Rectal smooth muscle tissue (tissue), 1 donor: ENCODE measurements around the gene SLC43A1.
"Not testable (repeated sequence)": the region's sequence is repeated elsewhere in the genome, so short reads cannot be mapped to it uniquely, and the experiment has no call there.

ENCODE experiments used
- H3K27ac ChIP-seq: one replicate; pipeline ENCODE4 v1.7.0; 2013; ENCODE audit warnings: low read depth, low read length, inconsistent platforms
- H3K27me3 ChIP-seq: one replicate; pipeline ENCODE4 v1.7.0; 2013; ENCODE audit warnings: low read length; ENCODE audit not compliant: control insufficient read depth, insufficient read depth
- H3K36me3 ChIP-seq: one replicate; pipeline ENCODE4 v1.7.0; 2013; ENCODE audit warnings: low read length; ENCODE audit not compliant: control insufficient read depth, insufficient read depth
- H3K4me1 ChIP-seq: one replicate; pipeline ENCODE4 v1.7.0; 2013; ENCODE audit warnings: low read length; ENCODE audit not compliant: control insufficient read depth, insufficient read depth
- H3K4me3 ChIP-seq: one replicate; pipeline ENCODE4 v1.7.0; 2013; ENCODE audit warnings: low read length
- H3K9ac ChIP-seq: one replicate; pipeline ENCODE4 v1.7.0; 2013; ENCODE audit warnings: low read length

The SLC43A1 gene

DNA sequence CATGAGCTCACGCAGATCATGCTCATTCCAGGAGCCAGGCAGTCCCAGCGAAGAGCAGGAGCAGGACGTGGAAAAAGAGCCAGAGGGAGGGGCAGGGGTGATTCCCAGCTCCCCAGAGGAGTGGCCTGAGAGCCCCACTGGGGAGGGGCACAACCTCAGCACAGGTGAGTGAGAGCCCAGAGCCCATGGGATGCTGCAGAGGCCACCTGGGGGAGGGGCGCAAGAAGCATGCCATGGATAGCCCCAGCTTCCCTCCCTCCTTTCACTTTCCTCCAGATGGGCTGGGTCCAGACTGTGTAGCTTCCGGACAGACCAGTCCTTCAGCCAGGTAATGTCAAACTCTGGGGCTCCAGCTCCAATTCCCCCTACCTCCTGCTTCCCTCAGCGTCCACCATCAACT lies 28.1 kb upstream of the SLC43A1 start:
- H3K36me3 ChIP-seq: no peaks in the 10 kb centered on the region
- no peak overlapping the region for H3K4me3 ChIP-seq
- H3K27me3 ChIP-seq: no peaks in the 10 kb centered on the region
- H3K4me1 ChIP-seq: no peaks in the 10 kb centered on the region
- H3K9ac ChIP-seq: no peak overlapping the region
- no peak overlapping the region for H3K27ac ChIP-seq

DNA sequence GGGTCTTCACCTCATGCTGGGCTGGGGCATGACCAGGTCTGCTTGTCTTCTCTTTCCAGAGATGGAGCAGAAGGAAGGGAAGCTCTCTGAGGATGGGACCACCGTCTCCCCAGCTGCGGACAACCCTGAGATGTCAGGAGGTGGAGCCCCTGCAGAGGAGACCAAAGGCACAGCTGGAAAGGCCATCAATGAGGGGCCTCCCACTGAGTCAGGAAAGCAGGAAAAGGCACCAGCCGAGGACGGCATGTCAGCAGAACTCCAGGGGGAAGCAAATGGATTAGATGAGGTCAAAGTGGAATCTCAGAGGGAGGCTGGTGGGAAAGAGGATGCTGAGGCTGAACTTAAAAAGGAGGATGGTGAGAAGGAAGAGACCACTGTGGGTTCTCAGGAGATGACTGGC lies 27.1 kb upstream of the SLC43A1 start:
- no peaks in the 10 kb centered on the region for H3K36me3 ChIP-seq
- no peak overlapping the region for H3K9ac ChIP-seq
- no peaks in the 10 kb centered on the region for H3K4me1 ChIP-seq

DNA sequence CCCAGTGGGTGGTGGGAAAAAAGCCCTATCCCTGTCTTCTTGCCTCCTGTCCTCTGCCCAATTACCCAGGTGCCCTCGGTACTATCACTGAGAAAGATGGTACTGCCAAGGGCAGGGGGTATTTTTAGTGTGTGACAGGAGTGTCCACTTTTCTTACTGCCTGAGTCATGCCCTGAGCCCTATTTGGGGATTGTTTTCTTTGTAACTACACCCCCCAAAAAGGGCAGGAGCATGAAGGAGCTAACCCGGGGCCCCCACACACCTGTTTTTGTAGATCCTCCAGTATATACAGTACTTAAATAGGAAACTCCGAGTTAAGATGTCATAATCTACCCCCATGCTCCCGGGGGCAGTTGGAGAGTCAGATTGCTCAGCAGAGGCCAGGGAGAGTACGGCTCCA lies 25.7 kb upstream of the SLC43A1 start:
- Histone ChIP-seq H3K27me3 (no peaks in the 10 kb centered on the region), H3K4me1 (no peaks in the 10 kb centered on the region), H3K36me3 (no peaks in the 10 kb centered on the region), H3K4me3 (no peak overlapping the region), H3K27ac (no peak overlapping the region), H3K9ac (no peak overlapping the region)

More for the DNA sequence above, 27.1 kb upstream of the SLC43A1 start:
- H3K4me3 ChIP-seq: no peak overlapping the region
- H3K27ac ChIP-seq: no peak overlapping the region
- H3K27me3 ChIP-seq: no peaks in the 10 kb centered on the region

DNA sequence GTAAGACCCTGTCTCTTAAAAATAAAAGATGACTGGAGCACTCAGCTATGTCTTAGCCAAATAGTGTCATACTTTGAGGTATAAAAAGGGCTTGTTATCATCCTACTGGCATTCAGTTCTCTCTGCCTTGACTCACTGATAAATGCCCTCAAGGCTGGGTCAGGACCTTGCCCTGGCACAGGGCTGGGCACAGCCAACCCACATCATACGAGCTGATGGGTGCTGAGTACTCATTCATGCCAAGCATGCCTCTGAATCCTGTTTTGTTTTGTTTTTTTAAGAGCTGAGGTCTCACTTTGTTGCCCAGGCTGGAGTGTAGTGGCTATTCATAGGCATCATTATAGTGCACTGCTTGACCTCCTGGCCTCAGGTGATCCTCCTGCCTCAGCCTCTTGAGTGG lies 23.8 kb upstream of the SLC43A1 start:
- Histone ChIP-seq H3K27ac (no peak overlapping the region), H3K36me3 (no peaks in the 10 kb centered on the region), H3K27me3 (no peaks in the 10 kb centered on the region), H3K4me1 (no peaks in the 10 kb centered on the region), H3K9ac (no peak overlapping the region), H3K4me3 (no peak overlapping the region)

DNA sequence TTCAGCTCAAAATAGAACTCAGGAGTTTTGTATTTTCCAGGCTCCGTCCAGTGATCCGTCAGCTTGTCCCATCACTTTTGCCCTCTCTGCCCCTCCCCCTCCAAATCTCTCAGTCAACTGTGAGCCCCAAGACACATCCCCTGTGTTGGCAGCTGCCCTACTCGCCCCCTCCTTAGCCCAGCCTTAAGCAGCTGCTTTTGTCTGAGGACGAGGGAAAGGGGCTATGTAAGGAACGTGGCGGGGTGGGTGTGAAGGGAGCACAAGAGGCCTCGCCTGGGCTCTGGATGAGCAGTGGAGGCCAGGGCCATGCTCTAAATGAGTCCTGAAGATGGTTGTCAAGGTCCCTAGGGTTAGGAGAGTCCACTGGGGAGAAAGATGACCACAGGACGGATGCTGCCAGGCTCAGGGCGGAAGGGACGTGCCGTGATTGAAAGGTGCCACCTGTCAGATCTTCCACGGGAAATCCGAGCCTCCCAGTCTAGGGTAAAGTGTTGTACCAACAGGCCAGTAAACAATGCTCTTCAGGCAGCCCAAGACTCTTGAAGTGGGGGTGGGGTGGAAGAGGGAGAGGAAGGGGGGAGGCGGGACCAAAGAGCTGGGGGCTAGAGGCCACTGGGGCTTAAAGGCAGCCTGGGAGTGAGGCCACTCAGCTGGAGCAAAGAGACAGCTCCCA lies 21.6 kb upstream of the SLC43A1 start, which contains the start of gene SMTNL1:
Gene SMTNL1, plus strand, starts transcription at position 649 of the 673 bp plus-strand sequence. CDS start 5,048 bp downstream, outside the sequence.
- Histone ChIP-seq H3K4me1 (no peaks in the 10 kb centered on the region), H3K27ac (no peak within 1 kb of the TSS), H3K36me3 (no peaks in the 10 kb centered on the region), H3K27me3 (no peaks in the 10 kb centered on the region), H3K4me3 (no peak within 1 kb of the TSS), H3K9ac (no peak within 1 kb of the TSS)

DNA sequence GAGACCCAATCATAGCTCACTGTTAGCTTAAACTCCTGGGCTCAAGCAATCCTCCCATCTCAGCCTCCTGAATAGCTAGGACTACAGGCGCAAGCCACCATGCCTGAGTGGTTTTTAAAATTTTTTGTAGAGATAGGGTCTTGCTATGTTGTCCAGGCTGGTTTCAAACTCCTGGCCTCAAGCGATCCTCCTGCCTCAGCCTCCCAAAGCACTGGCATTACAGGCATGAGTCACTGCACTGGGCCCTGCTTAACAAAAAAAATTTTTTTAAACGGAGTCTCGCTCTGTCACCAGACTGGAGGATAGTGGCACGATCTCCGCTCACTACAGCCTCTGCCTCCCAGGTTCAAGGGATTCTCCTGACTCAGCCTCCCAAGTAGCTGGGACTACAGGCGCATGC lies 18.9 kb upstream of the SLC43A1 start:
- not testable (repeated sequence) for H3K27me3 ChIP-seq, H3K27ac ChIP-seq, H3K36me3 ChIP-seq, H3K9ac ChIP-seq, H3K4me3 ChIP-seq
- H3K4me1 ChIP-seq: peaks cover 10% of the 10 kb centered on the region

DNA sequence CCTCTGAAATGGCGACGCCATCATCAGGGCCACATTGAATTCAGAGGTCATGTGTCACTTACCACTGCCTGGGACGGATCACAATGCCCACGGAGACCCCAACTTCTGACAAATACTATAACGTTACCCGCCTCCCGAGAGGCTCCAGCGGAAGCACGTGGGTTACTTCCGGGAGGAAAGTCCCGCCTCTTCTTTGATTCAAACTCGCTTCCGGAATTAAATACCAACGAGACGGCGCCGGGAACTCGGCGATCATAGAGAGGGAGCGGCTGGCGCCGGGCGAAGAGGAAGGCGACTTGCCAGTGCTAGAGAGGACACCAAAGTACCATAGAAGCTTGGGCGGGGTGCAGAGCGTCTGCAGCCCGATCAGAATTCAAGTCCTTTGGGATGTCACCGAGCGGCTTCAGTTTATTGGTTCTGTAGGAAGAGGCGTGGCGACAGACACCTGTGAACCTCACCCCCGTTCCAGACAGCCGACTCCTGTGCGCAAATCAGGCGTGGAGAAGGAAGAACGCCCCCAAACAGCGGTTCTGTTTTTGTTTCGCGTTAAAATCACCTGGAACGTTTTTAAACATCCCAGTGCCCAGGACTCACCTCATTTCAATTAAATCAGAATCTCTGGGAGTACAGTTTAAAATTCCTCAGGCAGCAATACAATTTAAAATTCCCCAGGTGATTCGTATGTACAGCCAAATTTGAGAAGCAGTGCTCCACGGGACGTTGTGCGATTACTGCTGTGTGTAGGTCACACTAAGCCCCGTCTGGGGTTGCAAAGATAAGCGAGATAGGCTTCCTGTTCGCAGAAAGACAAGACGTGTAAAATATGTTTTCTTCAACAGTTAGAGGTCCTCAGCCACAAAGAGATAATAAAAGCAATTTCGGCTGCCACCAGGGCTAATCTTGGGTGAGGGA lies 15.3 kb upstream of the SLC43A1 start, which contains the start of gene TIMM10:
Gene TIMM10, minus strand, starts transcription at position 159 of the 912 bp plus-strand sequence. CDS start 565 bp downstream, outside the sequence.
- Histone ChIP-seq H3K27ac (peak within 1 kb of the TSS; percentile 65), H3K4me1 (peaks cover 10% of the 10 kb centered on the region), H3K9ac (peak within 1 kb of the TSS; percentile 33), H3K4me3 (peak within 1 kb of the TSS; percentile 86), H3K36me3 (no peaks in the 10 kb centered on the region), H3K27me3 (no peaks in the 10 kb centered on the region)

DNA sequence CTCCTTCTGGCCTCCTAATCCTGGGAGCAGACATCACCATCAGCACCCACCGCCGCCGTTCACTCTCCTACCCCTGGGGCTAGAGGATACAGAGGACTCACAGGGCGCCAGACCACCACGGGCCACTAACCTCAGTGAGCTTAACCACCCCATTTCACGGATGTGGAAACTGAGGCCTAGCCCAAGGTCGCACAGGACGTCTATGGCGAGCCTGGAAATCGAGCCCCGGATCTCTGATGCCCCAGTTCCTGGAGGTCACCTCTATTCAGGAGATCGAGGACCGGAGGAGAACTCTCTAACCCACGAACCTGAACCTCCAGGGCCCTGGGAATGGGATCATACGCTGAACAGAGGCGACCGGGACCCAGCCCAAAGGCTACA lies 14.7 kb upstream of the SLC43A1 start:
- Histone ChIP-seq H3K36me3 (no peaks in the 10 kb centered on the region), H3K4me1 (peaks cover 10% of the 10 kb centered on the region), H3K4me3 (peak overlapping the region; percentile 86), H3K9ac (peak overlapping the region; percentile 21), H3K27ac (peak overlapping the region; percentile 65), H3K27me3 (no peaks in the 10 kb centered on the region)

DNA sequence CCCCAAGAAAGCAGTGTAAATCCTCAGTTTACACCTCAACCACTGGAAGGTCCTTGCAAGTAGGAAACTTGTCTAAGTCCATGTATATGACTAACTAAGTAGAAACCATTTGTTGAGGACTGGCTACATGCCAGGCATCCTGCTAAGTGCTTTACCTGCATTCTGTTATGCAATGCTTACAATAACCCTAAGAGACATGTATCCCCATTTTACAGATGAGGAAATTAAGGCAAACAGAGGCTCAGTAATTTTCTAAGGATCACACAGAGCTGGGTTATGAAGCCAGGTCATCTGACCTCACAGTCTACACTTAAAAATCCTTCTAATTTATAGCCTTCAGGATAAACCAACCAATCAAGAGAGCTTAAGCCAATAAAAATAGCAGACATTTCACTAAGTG lies 13.5 kb upstream of the SLC43A1 start:
- no peaks in the 10 kb centered on the region for H3K27me3 ChIP-seq
- H3K4me1 ChIP-seq: peaks cover 10% of the 10 kb centered on the region
- no peak overlapping the region for H3K27ac ChIP-seq
- H3K36me3 ChIP-seq: no peaks in the 10 kb centered on the region
- no peak overlapping the region for H3K4me3 ChIP-seq
- H3K9ac ChIP-seq: no peak overlapping the region

DNA sequence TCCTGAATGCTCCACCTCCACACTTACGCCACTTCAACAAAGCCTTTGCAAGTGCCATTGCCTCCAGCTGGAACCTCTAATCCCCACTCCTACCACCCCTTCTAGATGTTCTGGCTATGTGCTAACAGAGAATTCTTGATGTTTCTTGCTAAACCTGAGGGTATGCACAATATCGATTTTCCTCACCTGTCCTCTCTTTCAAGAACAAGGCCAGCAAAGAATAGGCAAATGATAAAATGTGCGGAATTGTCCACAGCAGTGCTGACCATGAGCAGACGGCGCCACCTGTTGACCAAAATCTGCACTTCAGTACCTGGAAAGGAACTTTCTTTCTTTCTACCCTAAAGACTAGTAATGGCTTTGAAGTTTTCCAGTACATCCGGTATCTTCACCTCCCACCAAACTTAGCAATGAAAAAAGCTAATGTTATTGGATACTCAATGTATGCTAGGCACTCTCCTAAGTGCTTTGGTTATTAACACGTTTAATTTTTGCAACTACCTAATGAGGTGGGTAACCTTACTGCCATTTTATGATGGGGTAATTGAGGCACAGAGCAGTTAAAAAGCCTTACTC lies 11.6 kb upstream of the SLC43A1 start:
- H3K4me1 ChIP-seq: peaks cover 10% of the 10 kb centered on the region
- H3K27ac ChIP-seq: no peak overlapping the region
- no peak overlapping the region for H3K9ac ChIP-seq
- no peaks in the 10 kb centered on the region for H3K27me3 ChIP-seq
- H3K36me3 ChIP-seq: no peaks in the 10 kb centered on the region
- no peak overlapping the region for H3K4me3 ChIP-seq

DNA sequence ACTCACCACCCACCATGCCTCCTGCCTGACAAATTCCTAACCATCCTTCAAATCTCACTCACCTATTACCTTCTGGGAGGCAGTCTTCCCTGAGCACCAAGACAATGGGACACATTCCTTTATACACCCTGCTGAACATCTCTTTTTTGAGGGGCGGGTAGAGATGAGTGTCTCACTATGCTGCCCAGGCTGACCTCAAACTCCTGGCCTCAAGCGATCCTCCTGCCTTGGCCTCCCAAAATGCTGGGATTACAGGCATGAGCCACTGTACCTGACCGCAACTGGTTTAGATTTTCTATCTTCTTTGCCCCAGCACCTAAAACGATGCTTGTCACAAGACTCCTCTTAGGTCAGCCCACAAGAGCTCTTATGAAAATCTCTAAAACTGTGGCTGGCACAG lies 7.9 kb upstream of the SLC43A1 start:
- no peaks in the 10 kb centered on the region for H3K27me3 ChIP-seq
- no peak overlapping the region for H3K9ac ChIP-seq
- H3K4me3 ChIP-seq: no peak overlapping the region
- no peaks in the 10 kb centered on the region for H3K4me1 ChIP-seq
- H3K27ac ChIP-seq: no peak overlapping the region
- no peaks in the 10 kb centered on the region for H3K36me3 ChIP-seq

DNA sequence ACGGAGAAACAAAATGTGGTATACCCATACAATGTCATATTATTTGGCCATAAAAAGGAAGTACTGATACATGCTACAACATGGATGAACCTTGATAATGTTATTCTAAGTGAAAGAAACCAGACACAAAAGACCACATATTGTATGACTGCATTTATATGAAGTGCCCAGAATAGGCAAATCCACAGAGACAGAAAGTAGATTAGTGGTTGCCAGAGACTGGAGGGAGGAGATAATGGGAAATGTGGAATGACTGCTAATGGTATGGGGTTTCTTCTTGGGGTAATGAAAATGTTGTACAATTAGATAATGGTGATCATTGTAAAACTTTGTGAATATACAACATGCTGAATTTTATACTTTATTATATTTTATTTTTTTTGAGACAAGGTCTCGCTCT lies 5.6 kb upstream of the SLC43A1 start:
- Histone ChIP-seq H3K9ac (no peak overlapping the region), H3K36me3 (no peaks in the 10 kb centered on the region), H3K27me3 (no peaks in the 10 kb centered on the region), H3K27ac (no peak overlapping the region), H3K4me1 (peaks cover under 1% of the 10 kb centered on the region), H3K4me3 (no peak overlapping the region)
